AG04450 (cell line): ENCODE results near the gene ZNF680. TPM values are rescaled to one million over a fixed set of nuclear protein-coding genes. Genes with fewer than 3 reads are reported as not detected.

ENCODE experiments used
- CTCF ChIA-PET: fragments of 300-600, 350-600 bp; formaldehyde crosslinking; extraction: SDS; loops from one replicate; lab custom pipeline; 2022; ENCODE audit warnings: antibody characterized with exemption, inconsistent platforms; lab: Charles Lee
- POLR2A ChIA-PET: fragments of 350-600 bp; formaldehyde crosslinking; extraction: SDS; loops from one replicate; lab custom pipeline; 2021; ENCODE audit warnings: antibody characterized with exemption, inconsistent platforms; lab: Yijun Ruan, JAX
- DNase-seq: peaks from one replicate; pipeline ENCODE4 v3.0.0-alpha.2; 2011; ENCODE audit warnings: low read depth, low spot score
- H3K27ac ChIP-seq: one replicate; pipeline ENCODE4 v1.5.1; 2012; ENCODE audit warnings: low read depth, low read length, control low read depth
- H3K27me3 ChIP-seq: one replicate; pipeline ENCODE4 v1.6.0; 2012; ENCODE audit warnings: low read length; ENCODE audit not compliant: control insufficient read depth, insufficient read depth
- H3K4me3 ChIP-seq: 2 replicates; pipeline ENCODE4 v1.5.1; 2011; ENCODE audit warnings: mild to moderate bottlenecking, low read depth, low read length, control low read depth
- H3K9me3 ChIP-seq: 2 replicates; pipeline ENCODE4 v1.5.1; 2012; ENCODE audit warnings: low read length; ENCODE audit not compliant: control insufficient read depth, insufficient read depth
- CTCF ChIP-seq: IDR thresholded peaks from 2 replicates; pipeline ENCODE4 v1.5.1; 2011; ENCODE audit warnings: low read depth, low read length, control low read depth, inconsistent platforms
- polyA plus RNA-seq: library from polyadenylated mRNA; depleted of rRNA; stranded (reverse); fragments of >200 nt; gene quantifications from 2 replicates; pipeline ENCODE4 v1.2.3, GENCODE V29; 2011

ZNF680 gene
- polyA plus RNA-seq, 1 experiment, result 2.9 TPM

DNA sequence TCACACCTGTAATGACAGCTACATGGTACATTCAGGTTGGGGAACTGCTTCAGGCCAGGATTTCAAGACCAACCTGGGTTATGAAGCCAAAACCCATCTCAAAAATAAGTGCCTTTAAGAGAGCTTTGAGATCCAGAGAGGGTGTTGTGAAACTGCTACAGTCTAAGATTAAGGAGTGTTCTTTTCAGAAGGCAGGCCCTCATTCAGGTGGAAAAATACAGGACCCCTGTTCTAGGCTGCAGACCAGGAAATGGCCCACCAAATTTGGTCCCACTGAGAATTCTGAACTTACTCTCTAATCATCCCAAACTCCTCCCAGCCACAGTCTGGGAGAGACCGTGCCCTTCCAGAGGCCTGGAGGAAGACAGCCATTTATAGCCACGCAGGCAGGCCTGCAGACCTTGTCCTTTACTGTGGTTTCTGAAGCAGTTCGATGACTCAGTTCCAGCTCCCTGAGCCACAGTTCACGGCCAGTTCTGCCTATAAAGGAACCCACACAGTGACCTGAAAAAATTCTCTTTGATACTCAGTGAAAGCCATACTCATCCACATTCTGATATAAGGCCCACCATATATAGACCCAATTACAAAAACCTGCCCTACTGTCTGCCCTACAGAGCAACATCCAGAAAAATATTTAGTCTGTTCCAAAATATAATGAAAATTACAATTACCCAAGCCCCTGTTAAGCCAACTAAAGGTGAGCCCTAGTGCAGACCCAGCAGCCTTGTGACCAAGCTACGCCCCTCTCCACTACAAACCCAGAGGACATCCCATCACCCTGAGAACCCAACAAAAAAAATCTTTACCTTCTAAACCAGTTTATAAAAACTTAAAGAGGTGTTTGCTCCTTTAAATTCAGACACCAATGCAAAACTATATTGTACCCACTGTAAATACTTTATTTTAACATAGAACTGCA lies 21.2 kb downstream of the ZNF680 start:
- no peaks in the 10 kb centered on the region for H3K27me3 ChIP-seq
- no peak for DNase-seq
- no peak overlapping the region for H3K27ac ChIP-seq
- POLR2A ChIA-PET, result no interaction called here
- CTCF ChIA-PET, result no interaction called here
- H3K9me3 ChIP-seq, result no peaks in the 10 kb centered on the region
- no peak for TF ChIP-seq CTCF
- H3K4me3 ChIP-seq, result no peak overlapping the region

- ChIA-PET CTCF (no interaction called here), POLR2A (no interaction called here)
Observed at GRCh38 chr7:64533756-64534155, 29.1 kb downstream of the ZNF680 start.

GRCh38 chr7:64528770-64529169 lies 34.1 kb downstream of the ZNF680 start:
- Histone ChIP-seq H3K27me3 (no peaks in the 10 kb centered on the region), H3K9me3 (peaks cover 31% of the 10 kb centered on the region), H3K4me3 (no peak overlapping the region), H3K27ac (no peak overlapping the region)
- TF ChIP-seq CTCF, result no peak
- CTCF ChIA-PET, result interaction anchor here (0.6 kb wide), 1 partner anchor 245 kb away, joined by 3 read pairs; no protein-coding TSS in a partner anchor
- POLR2A ChIA-PET, result no interaction called here
- no peak for DNase-seq

More at GRCh38 chr7:64533756-64534155, 29.1 kb downstream of the ZNF680 start:
- H3K9me3 ChIP-seq, result peaks cover 9% of the 10 kb centered on the region
- no peaks in the 10 kb centered on the region for H3K27me3 ChIP-seq
- no peak for DNase-seq
- no peak for TF ChIP-seq CTCF
- H3K4me3 ChIP-seq, result no peak overlapping the region
- H3K27ac ChIP-seq, result no peak overlapping the region

DNA sequence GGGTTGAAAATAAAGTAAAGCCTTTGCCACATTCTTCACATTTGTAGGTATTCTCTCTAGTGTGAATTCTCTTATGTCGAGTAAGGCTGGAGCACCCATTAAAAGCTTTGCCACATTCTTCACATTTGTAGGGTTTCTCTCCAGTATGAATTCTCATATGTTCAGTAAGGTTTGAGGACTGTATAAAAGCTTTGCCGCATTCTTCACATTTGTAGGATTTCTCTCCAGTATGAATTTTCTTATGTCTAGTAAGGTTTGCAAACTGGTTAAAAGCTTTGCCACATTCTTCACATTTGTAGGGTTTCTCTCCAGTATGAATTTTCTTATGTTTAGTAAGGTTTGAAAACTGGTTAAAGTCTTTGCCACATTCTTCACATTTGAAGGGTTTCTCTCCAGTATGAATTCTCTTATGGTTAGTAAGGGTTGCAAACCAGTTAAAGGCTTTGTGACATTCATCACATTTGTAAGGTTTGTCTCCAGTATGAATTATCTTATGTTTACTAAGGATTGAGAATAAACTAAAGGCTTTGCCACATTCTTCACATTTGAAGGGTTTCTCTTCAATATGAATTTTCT lies 41.4 kb downstream of the ZNF680 start:
- TF ChIP-seq CTCF, result no peak
- no peaks in the 10 kb centered on the region for H3K27me3 ChIP-seq
- H3K9me3 ChIP-seq, result peaks cover 4% of the 10 kb centered on the region; the same call in 1 of the 2 replicates
- POLR2A ChIA-PET, result no interaction called here
- H3K4me3 ChIP-seq, result no peak overlapping the region
- CTCF ChIA-PET, result no interaction called here
- DNase-seq, result no peak
- no peak overlapping the region for H3K27ac ChIP-seq

GRCh38 chr7:64516451-64516850 lies 46.4 kb downstream of the ZNF680 start:
- no peaks in the 10 kb centered on the region for H3K27me3 ChIP-seq
- CTCF ChIA-PET, result interaction anchor here (0.6 kb wide), 1 partner anchor 545 kb away, joined by 3 read pairs; no protein-coding TSS in a partner anchor
- DNase-seq, result no peak
- no peak for TF ChIP-seq CTCF
- H3K9me3 ChIP-seq, result peaks cover 13% of the 10 kb centered on the region
- no peak overlapping the region for H3K27ac ChIP-seq
- no peak overlapping the region for H3K4me3 ChIP-seq
- POLR2A ChIA-PET, result no interaction called here
